H54 (cell line): ENCODE data around the gene SSH2.

Experiments
- DNase-seq: peaks from one replicate; pipeline ENCODE4 v3.0.0; 2011; ENCODE audit warnings: low spot score, mixed read lengths; ENCODE audit not compliant: insufficient read length
- FAIRE-seq: peaks from 3 replicates; lab custom pipeline; 2011; peaks lifted over from hg19 to GRCh38; lab: Jason Lieb, UNC
- POLR2A ChIP-seq: IDR thresholded peaks from 2 replicates; pipeline ENCODE4 v1.6.1; 2011; ENCODE audit warnings: low read depth, mild to moderate bottlenecking, low read length

SSH2 gene

GRCh38 chr17:29760279-29761039, 169.6 kb downstream of the SSH2 start:
- no peak for FAIRE-seq
- DNase-seq, result no peak
- no peak for TF ChIP-seq POLR2A

GRCh38 chr17:29758255-29758654, 171.8 kb downstream of the SSH2 start:
- FAIRE-seq (no peak), DNase-seq (no peak)
- TF ChIP-seq POLR2A, result no peak

GRCh38 chr17:29757788-29758187, 172.2 kb downstream of the SSH2 start:
- TF ChIP-seq POLR2A, result no peak
- FAIRE-seq, result no peak
- DNase-seq, result no peak

GRCh38 chr17:29753845-29754439, 176.1 kb downstream of the SSH2 start:
- no peak for FAIRE-seq
- DNase-seq, result no peak
- no peak for TF ChIP-seq POLR2A

GRCh38 chr17:29749045-29749825, 180.8 kb downstream of the SSH2 start:
- no peak for DNase-seq
- no peak for TF ChIP-seq POLR2A
- no peak for FAIRE-seq

- TF ChIP-seq POLR2A, result no peak
- FAIRE-seq, result no peak
- DNase-seq, result no peak
Observed at GRCh38 chr17:29748400-29748799, 181.6 kb downstream of the SSH2 start.

GRCh38 chr17:29747660-29748059, 182.4 kb downstream of the SSH2 start:
- FAIRE-seq, result no peak
- DNase-seq, result no peak
- TF ChIP-seq POLR2A, result no peak

GRCh38 chr17:29746669-29747068, 183.4 kb downstream of the SSH2 start:
- DNase-seq (no peak), FAIRE-seq (no peak)
- no peak for TF ChIP-seq POLR2A

GRCh38 chr17:29744121-29744520, 185.9 kb downstream of the SSH2 start:
- DNase-seq (no peak), FAIRE-seq (no peak)
- no peak for TF ChIP-seq POLR2A

- FAIRE-seq (no peak), DNase-seq (no peak)
- TF ChIP-seq POLR2A, result no peak
Observed at GRCh38 chr17:29742210-29742513, 187.9 kb downstream of the SSH2 start.

GRCh38 chr17:29740017-29740416, 190.0 kb downstream of the SSH2 start:
- DNase-seq (no peak), FAIRE-seq (no peak)
- TF ChIP-seq POLR2A, result no peak

GRCh38 chr17:29734640-29735039, 195.4 kb downstream of the SSH2 start:
- no peak for DNase-seq
- no peak for TF ChIP-seq POLR2A

GRCh38 chr17:29733166-29733565, 196.9 kb downstream of the SSH2 start:
- no peak for DNase-seq
- no peak for FAIRE-seq
- no peak for TF ChIP-seq POLR2A

More at GRCh38 chr17:29734640-29735039, 195.4 kb downstream of the SSH2 start:
- FAIRE-seq, result no peak

- FAIRE-seq (peak; percentile 23), DNase-seq (no peak)
- TF ChIP-seq POLR2A, result no peak
Observed at GRCh38 chr17:29732613-29733012, 197.4 kb downstream of the SSH2 start.
